ENCODE results near the gene RWDD1.

Gene RWDD1

DNA sequence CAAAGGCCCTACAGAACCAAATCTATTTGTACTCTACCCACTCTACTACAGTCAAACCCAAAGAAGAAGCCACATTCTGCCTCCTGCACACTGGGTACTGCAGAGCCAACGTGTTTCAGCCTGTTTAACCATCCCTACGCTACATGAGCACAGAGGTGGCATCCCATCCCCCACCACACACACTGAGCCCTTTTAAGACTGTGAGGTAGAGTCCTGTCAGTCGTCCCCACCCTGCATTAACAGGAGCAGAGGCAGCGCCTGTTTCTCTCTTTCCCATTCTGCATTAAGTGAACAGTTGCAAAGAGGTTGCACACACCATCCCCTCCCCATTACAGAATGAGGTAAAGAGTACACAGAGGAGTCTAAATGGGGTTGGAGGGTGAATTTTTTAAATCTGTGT lies 39.8 kb downstream of the RWDD1 start:
- POLR2A ChIA-PET: no interaction called here
- TF ChIP-seq, protein P1, sequence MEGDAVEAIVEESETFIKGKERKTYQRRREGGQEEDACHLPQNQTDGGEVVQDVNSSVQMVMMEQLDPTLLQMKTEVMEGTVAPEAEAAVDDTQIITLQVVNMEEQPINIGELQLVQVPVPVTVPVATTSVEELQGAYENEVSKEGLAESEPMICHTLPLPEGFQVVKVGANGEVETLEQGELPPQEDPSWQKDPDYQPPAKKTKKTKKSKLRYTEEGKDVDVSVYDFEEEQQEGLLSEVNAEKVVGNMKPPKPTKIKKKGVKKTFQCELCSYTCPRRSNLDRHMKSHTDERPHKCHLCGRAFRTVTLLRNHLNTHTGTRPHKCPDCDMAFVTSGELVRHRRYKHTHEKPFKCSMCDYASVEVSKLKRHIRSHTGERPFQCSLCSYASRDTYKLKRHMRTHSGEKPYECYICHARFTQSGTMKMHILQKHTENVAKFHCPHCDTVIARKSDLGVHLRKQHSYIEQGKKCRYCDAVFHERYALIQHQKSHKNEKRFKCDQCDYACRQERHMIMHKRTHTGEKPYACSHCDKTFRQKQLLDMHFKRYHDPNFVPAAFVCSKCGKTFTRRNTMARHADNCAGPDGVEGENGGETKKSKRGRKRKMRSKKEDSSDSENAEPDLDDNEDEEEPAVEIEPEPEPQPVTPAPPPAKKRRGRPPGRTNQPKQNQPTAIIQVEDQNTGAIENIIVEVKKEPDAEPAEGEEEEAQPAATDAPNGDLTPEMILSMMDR (IDR thresholded peaks at IDR 0.05; ENCODE audit: control extremely low read depth, extremely low read depth, low read depth, missing control alignments): no peak
- CTCF ChIA-PET: no interaction called here
- DNase-seq (ENCODE audit: extremely low spot score): no peak

DNA sequence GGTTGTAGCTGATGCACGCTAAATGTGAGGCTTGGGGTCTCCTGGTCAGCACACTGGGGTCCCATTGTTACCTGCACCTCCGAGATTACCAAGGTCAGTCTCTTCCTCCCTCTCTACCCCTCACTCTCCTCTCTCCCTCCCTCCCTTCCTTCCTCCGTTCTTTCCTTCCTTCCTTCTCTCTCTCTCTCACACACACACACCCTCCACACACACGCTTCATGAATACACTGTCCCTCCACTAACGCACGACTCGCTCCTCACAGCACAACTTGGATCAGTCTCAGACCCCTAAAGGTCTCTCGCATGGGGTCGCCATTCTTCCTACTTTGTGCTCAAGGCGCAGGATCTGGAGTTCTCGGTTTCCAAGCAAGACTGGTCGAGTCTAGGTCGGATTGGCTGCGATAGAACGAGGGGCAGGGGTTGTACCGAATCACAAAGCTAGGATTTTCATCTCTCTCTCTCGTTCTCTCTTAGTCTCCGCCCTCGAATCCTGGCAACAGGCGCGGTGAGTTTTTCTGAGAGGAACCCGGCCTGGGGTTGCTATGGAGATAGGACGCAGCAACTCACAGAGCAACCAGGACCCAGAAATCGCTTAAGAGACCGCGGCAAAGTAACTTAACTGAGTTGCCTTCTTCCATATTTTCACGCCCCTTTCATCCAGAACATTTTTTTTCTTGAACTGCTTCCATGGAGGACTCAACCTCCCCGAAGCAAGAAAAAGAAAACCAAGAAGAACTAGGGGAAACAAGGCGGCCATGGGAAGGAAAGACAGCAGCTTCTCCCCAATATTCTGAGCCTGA lies 44.8 kb downstream of the RWDD1 start, which contains the start of gene RSPH4A:
Gene RSPH4A (plus strand): TSS at position 543 of the 800 bp plus-strand sequence. CDS start 145 bp downstream, at position 688.
- peak; percentile 85 for DNase-seq (ENCODE audit: extremely low spot score)
- TF ChIP-seq, protein P1 (IDR thresholded peaks at IDR 0.05; ENCODE audit: control extremely low read depth, extremely low read depth, low read depth, missing control alignments): peak; percentile 22
- ChIA-PET CTCF (interaction anchor here (0.7 to 1.5 kb wide), 7 partner anchors 10 to 348 kb away, joined by 3 to 5 read pairs (median 3); partner anchors contain the start of gene RWDD1), POLR2A (no interaction called here)

DNA sequence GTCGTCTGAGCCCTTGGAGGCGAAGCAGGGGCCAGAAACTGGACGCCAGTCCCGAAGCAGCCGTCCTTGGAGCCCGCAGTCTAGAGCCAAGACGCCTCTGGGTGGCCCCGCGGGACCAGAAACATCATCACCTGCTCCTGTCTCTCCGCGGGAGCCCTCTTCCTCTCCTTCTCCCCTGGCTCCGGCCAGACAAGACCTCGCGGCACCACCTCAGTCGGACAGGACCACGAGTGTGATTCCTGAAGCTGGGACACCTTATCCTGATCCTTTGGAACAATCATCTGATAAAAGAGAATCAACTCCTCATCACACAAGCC lies 45.4 kb downstream of the RWDD1 start:
- ChIA-PET CTCF (interaction anchor here (1.0 to 1.5 kb wide), 5 partner anchors 10 to 46 kb away, joined by 3 to 5 read pairs (median 3); partner anchors contain the start of gene RWDD1), POLR2A (no interaction called here)
- DNase-seq (ENCODE audit: extremely low spot score): peak; percentile 23
- TF ChIP-seq, protein P1 (IDR thresholded peaks at IDR 0.05; ENCODE audit: control extremely low read depth, extremely low read depth, low read depth, missing control alignments): no peak

DNA sequence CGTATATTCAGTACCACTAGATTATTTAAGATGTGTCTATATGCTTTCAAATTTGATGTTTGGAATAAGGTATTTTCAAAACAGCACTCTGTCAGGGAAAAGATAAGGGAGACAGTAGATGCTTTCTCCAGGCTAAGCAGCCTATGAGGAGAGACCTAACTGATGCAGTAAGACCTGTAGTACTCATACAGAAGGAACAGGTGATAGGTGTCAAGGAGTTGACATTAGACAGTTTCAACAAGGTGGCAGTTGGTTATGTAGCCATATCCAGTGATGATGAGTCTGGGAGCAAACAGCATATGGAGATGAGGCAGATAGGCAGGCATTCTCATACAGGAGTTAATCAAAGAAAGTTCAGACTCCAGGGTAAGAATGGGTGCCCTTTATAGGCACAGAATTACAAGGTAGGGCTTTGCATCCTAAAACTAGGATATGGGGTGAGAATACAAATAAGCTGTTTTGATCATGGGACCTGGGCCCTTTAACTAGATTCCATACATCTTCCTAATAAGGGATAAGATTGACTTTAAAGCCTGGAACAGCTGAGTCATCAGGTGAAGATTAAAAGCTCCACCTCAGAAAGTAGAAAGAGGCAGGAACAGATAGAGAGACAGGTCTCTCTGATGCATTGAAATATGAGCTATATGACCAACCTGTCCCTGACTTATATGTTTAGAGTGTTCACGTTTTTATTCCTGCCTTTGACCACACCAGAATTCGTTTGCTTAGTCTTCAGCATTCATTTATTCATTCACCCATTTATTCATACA lies 52.9 kb downstream of the RWDD1 start:
- ChIA-PET CTCF (interaction anchor here (0.8 to 1.6 kb wide), 5 partner anchors 22 to 406 kb away, joined by 3 read pairs; no protein-coding TSS in a partner anchor), POLR2A (no interaction called here)
- no peak for DNase-seq (ENCODE audit: extremely low spot score)
- TF ChIP-seq, protein P1 (IDR thresholded peaks at IDR 0.05; ENCODE audit: control extremely low read depth, extremely low read depth, low read depth, missing control alignments): no peak

DNA sequence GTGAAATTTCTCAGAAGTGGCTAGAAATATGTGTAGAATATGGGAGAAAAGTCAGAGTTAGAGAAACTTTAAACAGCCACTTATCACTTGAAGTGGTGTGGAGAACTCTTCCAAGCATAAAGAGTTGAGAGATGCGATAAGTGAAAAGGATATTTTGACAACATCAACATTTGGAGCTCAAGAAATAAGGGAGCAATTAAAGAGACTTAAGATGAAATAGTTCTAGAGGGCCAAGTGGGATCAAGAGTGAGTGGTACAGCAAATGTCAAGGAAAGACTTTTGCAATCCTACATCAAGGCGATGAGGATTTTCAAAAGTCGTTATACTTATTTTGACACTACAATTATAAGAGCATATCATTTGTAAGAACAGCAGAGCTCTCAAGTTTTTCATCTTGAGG lies 54.6 kb downstream of the RWDD1 start:
- CTCF ChIA-PET: interaction anchor here (1.7 kb wide), 1 partner anchor 10 kb away, joined by 5 read pairs; the partner anchor contains the start of gene RSPH4A
- TF ChIP-seq, protein P1 (IDR thresholded peaks at IDR 0.05; ENCODE audit: control extremely low read depth, extremely low read depth, low read depth, missing control alignments): no peak
- no peak for DNase-seq (ENCODE audit: extremely low spot score)
- POLR2A ChIA-PET: no interaction called here

DNA sequence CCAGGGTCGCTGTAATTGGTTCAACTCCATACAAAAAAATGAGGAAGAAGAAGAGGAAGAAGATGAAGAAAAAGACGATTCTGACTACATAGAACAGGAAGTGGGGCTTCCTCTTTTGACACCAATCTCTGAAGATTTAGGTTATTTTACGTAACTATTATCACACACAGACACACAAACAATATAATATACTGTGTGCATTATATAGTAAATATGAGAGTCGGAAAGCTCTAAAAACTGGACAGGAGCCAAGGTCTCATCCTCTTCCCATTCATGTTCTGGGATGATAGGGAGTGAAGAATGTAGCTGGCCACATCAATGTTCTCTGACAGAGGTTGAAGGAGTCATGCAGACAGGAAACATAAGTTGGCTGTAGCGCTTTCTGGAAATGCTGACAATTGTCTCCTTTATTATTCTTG lies 58.3 kb downstream of the RWDD1 start:
- CTCF ChIA-PET: interaction anchor here (0.9 to 1.8 kb wide), 3 partner anchors 12 to 15 kb away, joined by 3 to 5 read pairs (median 4); partner anchors contain the start of gene RSPH4A

More for the DNA sequence above, 58.3 kb downstream of the RWDD1 start:
- no peak for DNase-seq (ENCODE audit: extremely low spot score)
- TF ChIP-seq, protein P1 (IDR thresholded peaks at IDR 0.05; ENCODE audit: control extremely low read depth, extremely low read depth, low read depth, missing control alignments): no peak
- POLR2A ChIA-PET: no interaction called here
